ENCODE measurements around the gene RBMS1. TPM values are rescaled to one million over a fixed set of nuclear protein-coding genes. Genes with fewer than 3 reads are reported as not detected.

Gene RBMS1
- total and polyA plus RNA-seq, 2 of the 4 experiments (the other 2 are of a cell fraction): 43.5 to 64.9 TPM

- Histone ChIP-seq H3K4me2 (ENCODE audit: low read depth, low read length) (0 out of 2 replicates have a peak overlapping the region, but pooled peaks have one; percentile 30), H3K23ac (ENCODE audit: low read depth, low read length) (no peak overlapping the region), H4K5ac (ENCODE audit: low read depth, low read length) (no peak overlapping the region), H3K9me1 (ENCODE audit: insufficient read depth, low read length) (peaks cover 11% of the 10 kb centered on the region), H3K4ac (ENCODE audit: low read depth, low read length) (no peak overlapping the region), H2BK20ac (ENCODE audit: low read depth, low read length) (no peak overlapping the region), H3K9me3 (ENCODE audit: control insufficient read depth, insufficient read depth, low read length) (no peaks in the 10 kb centered on the region), H3K9ac (ENCODE audit: low read depth, low read length) (no peak overlapping the region), H4K20me1 (ENCODE audit: insufficient read depth, low read length) (peaks cover 74% of the 10 kb centered on the region), H4K91ac (ENCODE audit: insufficient read depth, low read depth, low read length) (no peak overlapping the region), H4K8ac (ENCODE audit: low read depth in 2 of 2, low read length in 2 of 2) (no peak overlapping the region), H3K79me1 (ENCODE audit: low read depth in 1 of 2, low read length in 2 of 2) (peaks cover 25 to 84% of the 10 kb centered on the region in 2 experiments), H3K36me3 (ENCODE audit: control insufficient read depth, insufficient read depth, low read length) (peaks cover 8% of the 10 kb centered on the region), H3K4me1 (ENCODE audit: control insufficient read depth, insufficient read depth, low read length) (peaks cover 10% of the 10 kb centered on the region), H3K27ac (ENCODE audit: insufficient read depth, low read length) (no peak overlapping the region), H3K14ac (replicated peaks; ENCODE audit: low read depth, low read length) (no peak overlapping the region; the same call in 1 of the 2 replicates), H2BK5ac (ENCODE audit: low read depth, low read length, poor library complexity, severe bottlenecking) (no peak overlapping the region), H3K56ac (ENCODE audit: extremely low read depth, insufficient read depth, low read length) (no peak overlapping the region), H3K27me3 (ENCODE audit: control insufficient read depth, insufficient read depth, low read length) (no peaks in the 10 kb centered on the region), H2AFZ (replicated peaks; ENCODE audit: low read length, poor library complexity) (no peak overlapping the region), H2AK9ac (replicated peaks; ENCODE audit: low read depth, low read length, poor library complexity) (no peak overlapping the region), H3K4me3 (ENCODE audit: insufficient read depth, low read depth, low read length) (no peak overlapping the region), H2BK120ac (ENCODE audit: low read depth, low read length) (no peak overlapping the region), H2AK5ac (ENCODE audit: low read depth, low read length) (no peak overlapping the region), H2BK15ac (ENCODE audit: low read depth, low read length) (no peak overlapping the region), H3K18ac (ENCODE audit: low read depth, low read length) (no peak overlapping the region)
- CTCF ChIA-PET: no interaction called here
- no CpG with 5 or more reads among the region's 5 CpGs for WGBS, 2 experiments (ENCODE audit: extremely low coverage in 2 of 2, insufficient read length in 1 of 2)
- in situ Hi-C loops (cut with MboI; ENCODE audit: low sequenced_read_pairs): no loop called here
- dilution Hi-C loops (cut with HindIII; ENCODE audit: low sequenced_read_pairs, unreplicated experiment): no loop called here
- BruUV-seq (replicated peaks): no TSS peak
- TF ChIP-seq RAD21 (IDR thresholded peaks at IDR 0.05; ENCODE audit: low read length) (no peak), MXI1 (IDR thresholded peaks at IDR 0.05; ENCODE audit: borderline replicate concordance, low read depth, low read length) (no peak), POLR2A (IDR thresholded peaks at IDR 0.05; ENCODE audit: low read depth, low read length) (no peak), CHD1 (IDR thresholded peaks at IDR 0.05; ENCODE audit: low read depth, low read length) (no peak), CEBPB (IDR thresholded peaks at IDR 0.05; ENCODE audit: low read depth, low read length) (0 out of 2 replicates have a peak, but pooled peaks have one; percentile 11), FOS (IDR thresholded peaks at IDR 0.05; ENCODE audit: low read depth, low read length) (no peak), SMC3 (IDR thresholded peaks at IDR 0.05; ENCODE audit: low read depth, low read length) (no peak), RFX5 (IDR thresholded peaks at IDR 0.05; ENCODE audit: low read depth, low read length) (no peak), NFE2L2 (IDR thresholded peaks at IDR 0.05; ENCODE audit: low read depth, low read length) (no peak), BHLHE40 (IDR thresholded peaks at IDR 0.05; ENCODE audit: low read depth, low read length) (no peak), MAZ (IDR thresholded peaks at IDR 0.05; ENCODE audit: borderline replicate concordance, low read depth, low read length) (no peak), MAFK (IDR thresholded peaks at IDR 0.05; ENCODE audit: low read depth, low read length) (peak; percentile 4; the same call in 1 of the 2 replicates)
- ATAC-seq (ENCODE audit: low read depth) (peak; percentile 55; the same call in 1 of the 2 replicates), DNase-seq (peak; percentile 80)
- POLR2A ChIA-PET (ENCODE audit: unreplicated experiment): no interaction called here
- intact Hi-C loops (cut with micrococcal nuclease): no loop called here
Observed at GRCh38 chr2:160358046-160358445, 135.6 kb downstream of the RBMS1 start.

Data from IMR-90 (cell line).